ENCODE measurements around the gene FAM124A.

Gene FAM124A

GRCh38 chr13:51177188-51177587 lies 45.0 kb upstream of the FAM124A start:
- Histone ChIP-seq H3K9me3 (ENCODE audit: insufficient read depth, low read length, severe bottlenecking) (no peaks in the 10 kb centered on the region), H4K20me1 (ENCODE audit: insufficient read depth, low read length) (no peaks in the 10 kb centered on the region), H3K79me2 (ENCODE audit: insufficient read depth, low read length) (no peaks in the 10 kb centered on the region), H3K4me1 (ENCODE audit: insufficient read depth, low read length) (no peaks in the 10 kb centered on the region), H3K27me3 (ENCODE audit: insufficient read depth, low read length, poor library complexity) (peaks cover 23% of the 10 kb centered on the region), H3K27ac (ENCODE audit: low read length) (no peak overlapping the region), H2AFZ (ENCODE audit: low read depth, low read length) (no peak overlapping the region), H3K4me3 (ENCODE audit: low read depth in 1 of 2, low read length in 2 of 2) (no peak overlapping the region), H3K36me3 (ENCODE audit: insufficient read depth, low read length) (no peaks in the 10 kb centered on the region), H3K4me2 (ENCODE audit: insufficient read depth, low read length) (no peak overlapping the region), H3K9ac (ENCODE audit: low read depth, low read length) (no peak overlapping the region)
- TF ChIP-seq CTCF (IDR thresholded peaks at IDR 0.05; ENCODE audit: borderline replicate concordance, extremely low read depth, low read length, poor library complexity, severe bottlenecking) (no peak), EZH2 (IDR thresholded peaks at IDR 0.05; ENCODE audit: borderline replicate concordance, low read depth, low read length, severe bottlenecking) (no peak)
- ATAC-seq (ENCODE audit: insufficient read depth, low read depth) (no peak), DNase-seq (no peak)

GRCh38 chr13:51178456-51179074 lies 43.6 kb upstream of the FAM124A start:
- DNase-seq (no peak), ATAC-seq (ENCODE audit: insufficient read depth, low read depth) (no peak)
- Histone ChIP-seq H3K9ac (ENCODE audit: low read depth, low read length) (no peak overlapping the region), H3K36me3 (ENCODE audit: insufficient read depth, low read length) (no peaks in the 10 kb centered on the region), H3K4me1 (ENCODE audit: insufficient read depth, low read length) (no peaks in the 10 kb centered on the region), H3K27me3 (ENCODE audit: insufficient read depth, low read length, poor library complexity) (peaks cover 28% of the 10 kb centered on the region), H2AFZ (ENCODE audit: low read depth, low read length) (no peak overlapping the region), H3K4me2 (ENCODE audit: insufficient read depth, low read length) (no peak overlapping the region), H4K20me1 (ENCODE audit: insufficient read depth, low read length) (no peaks in the 10 kb centered on the region), H3K4me3 (ENCODE audit: low read depth in 1 of 2, low read length in 2 of 2) (no peak overlapping the region), H3K79me2 (ENCODE audit: insufficient read depth, low read length) (no peaks in the 10 kb centered on the region), H3K27ac (ENCODE audit: low read length) (no peak overlapping the region), H3K9me3 (ENCODE audit: insufficient read depth, low read length, severe bottlenecking) (no peaks in the 10 kb centered on the region)
- TF ChIP-seq CTCF (IDR thresholded peaks at IDR 0.05; ENCODE audit: borderline replicate concordance, extremely low read depth, low read length, poor library complexity, severe bottlenecking) (no peak), EZH2 (IDR thresholded peaks at IDR 0.05; ENCODE audit: borderline replicate concordance, low read depth, low read length, severe bottlenecking) (no peak)

- Histone ChIP-seq H3K4me3 (ENCODE audit: low read depth in 1 of 2, low read length in 2 of 2) (no peak overlapping the region), H4K20me1 (ENCODE audit: insufficient read depth, low read length) (no peaks in the 10 kb centered on the region), H3K4me2 (ENCODE audit: insufficient read depth, low read length) (no peak overlapping the region), H3K9ac (ENCODE audit: low read depth, low read length) (no peak overlapping the region), H3K4me1 (ENCODE audit: insufficient read depth, low read length) (no peaks in the 10 kb centered on the region), H3K79me2 (ENCODE audit: insufficient read depth, low read length) (no peaks in the 10 kb centered on the region), H2AFZ (ENCODE audit: low read depth, low read length) (no peak overlapping the region), H3K9me3 (ENCODE audit: insufficient read depth, low read length, severe bottlenecking) (no peaks in the 10 kb centered on the region), H3K27me3 (ENCODE audit: insufficient read depth, low read length, poor library complexity) (peaks cover 31% of the 10 kb centered on the region), H3K36me3 (ENCODE audit: insufficient read depth, low read length) (no peaks in the 10 kb centered on the region), H3K27ac (ENCODE audit: low read length) (no peak overlapping the region)
- DNase-seq (no peak), ATAC-seq (ENCODE audit: insufficient read depth, low read depth) (no peak)
- TF ChIP-seq EZH2 (IDR thresholded peaks at IDR 0.05; ENCODE audit: borderline replicate concordance, low read depth, low read length, severe bottlenecking) (no peak), CTCF (IDR thresholded peaks at IDR 0.05; ENCODE audit: borderline replicate concordance, extremely low read depth, low read length, poor library complexity, severe bottlenecking) (no peak)
Observed at GRCh38 chr13:51179432-51179971, 42.7 kb upstream of the FAM124A start.
